K562 (cell line): ENCODE measurements around the gene SOS2. TPM values are rescaled to one million over a fixed set of nuclear protein-coding genes. Genes with fewer than 3 reads are reported as not detected.

Source experiments
- ATAC-seq: fragments of 200-7000 bp; cut with Tn5 transposase; 3 replicates; pipeline ENCODE4 v1.9.1; 2020; ENCODE audit warnings: moderate library complexity
- BruUV-seq: library from RNA; stranded (reverse); fragments of 400-500 nt; replicated peaks from 2 replicates; lab custom pipeline; 2021; lab: Mats Ljungman, UMichigan
- CTCF ChIA-PET: fragments of 300-600 bp; formaldehyde crosslinking; extraction: SDS; loops from one replicate; lab custom pipeline; 2021; ENCODE audit warnings: low intra/inter-chr PET ratio; lab: Yijun Ruan, JAX
- POLR2A ChIA-PET: fragments of 300-600, 350-650 bp; sonication (Branson Sonifier 250); formaldehyde crosslinking; extraction: SDS; loops from one replicate; lab custom pipeline; 2021; ENCODE audit warnings: antibody characterized with exemption, inconsistent platforms; lab: Yijun Ruan, JAX
- DNase-seq, 4 experiments: peaks; one replicate each; pipeline versions ENCODE4 v3.0.0 to v3.0.0-alpha.2; 2011 to 2018; ENCODE audit warnings: low spot score in 3 of 4, mixed read lengths in 3 of 4; ENCODE audit errors: extremely low read depth in 1 of 4
- FAIRE-seq: peaks from 2 replicates; lab custom pipeline; 2011; peaks lifted over from hg19 to GRCh38; lab: Jason Lieb, UNC
- H2AFZ ChIP-seq: 2 replicates; pipeline ENCODE4 v1.6.0; 2011; ENCODE audit warnings: low read depth, low read length, control low read depth, inconsistent platforms
- H3K27ac ChIP-seq: fragments of 200-600 bp; 3 replicates; pipeline ENCODE4 v1.8.0; 2011; ENCODE audit warnings: low read depth, mild to moderate bottlenecking, control low read depth, inconsistent platforms, low read length, moderate library complexity, mixed read lengths; ENCODE audit errors: extremely low read depth
- H3K27me3 ChIP-seq, 2 experiments: fragments of 300-600 bp in 1 of 2; 2 replicates in 1 of 2; 3 replicates in 1 of 2; pipeline versions ENCODE4 v1.6.0 to v1.8.0; 2011; ENCODE audit warnings: inconsistent platforms in 2 of 2, low read length in 2 of 2, mild to moderate bottlenecking in 1 of 2, mixed read lengths in 1 of 2, moderate library complexity in 1 of 2; ENCODE audit not compliant: control insufficient read depth in 2 of 2, insufficient read depth in 2 of 2
- H3K36me3 ChIP-seq: fragments of 300-600 bp; 3 replicates; pipeline ENCODE4 v1.8.0; 2011; ENCODE audit warnings: mild to moderate bottlenecking, low read length, inconsistent platforms; ENCODE audit not compliant: control insufficient read depth, insufficient read depth
- H3K4me1 ChIP-seq, 2 experiments: fragments of 200-600 bp in 1 of 2; replicated peaks in 1 of 2; 2 replicates in 1 of 2; 3 replicates in 1 of 2; pipeline versions ENCODE4 v1.5.1 to v1.8.0; 2011; ENCODE audit warnings: inconsistent platforms in 2 of 2, low read length in 2 of 2, mild to moderate bottlenecking in 1 of 2, mixed read lengths in 1 of 2, moderate library complexity in 1 of 2; ENCODE audit not compliant: control insufficient read depth in 2 of 2, insufficient read depth in 2 of 2
- H3K4me2 ChIP-seq: 2 replicates; pipeline ENCODE4 v1.6.1; 2011; ENCODE audit warnings: low read length, control low read depth, inconsistent platforms, mixed read lengths; ENCODE audit not compliant: insufficient read depth
- H3K4me3 ChIP-seq: fragments of 200-600 bp; sonication (generic), shearing (Covaris generic); 2 replicates; pipeline ENCODE4 v1.5.1; 2016; ENCODE audit warnings: control low read depth, inconsistent platforms
- H3K79me2 ChIP-seq: fragments of 200-600 bp; 3 replicates; pipeline ENCODE4 v1.8.0; 2011; ENCODE audit warnings: low read length, inconsistent platforms; ENCODE audit not compliant: control insufficient read depth, insufficient read depth
- H3K9ac ChIP-seq, 2 experiments: 2 replicates each; pipeline versions ENCODE4 v1.6.0 to v1.6.1; 2011; ENCODE audit warnings: low read depth in 2 of 2, low read length in 2 of 2, control low read depth in 1 of 2, inconsistent platforms in 1 of 2, mild to moderate bottlenecking in 1 of 2, mixed read lengths in 1 of 2; ENCODE audit not compliant: insufficient read depth in 1 of 2
- H3K9me1 ChIP-seq: one replicate; pipeline ENCODE4 v1.6.0; 2011; ENCODE audit warnings: inconsistent platforms, mild to moderate bottlenecking, low read length, moderate library complexity; ENCODE audit not compliant: control insufficient read depth, insufficient read depth
- H3K9me3 ChIP-seq: replicated peaks from 2 replicates; pipeline ENCODE4 v1.5.1; 2011; ENCODE audit warnings: low read depth, low read length, inconsistent platforms; ENCODE audit not compliant: control insufficient read depth, insufficient read depth
- H4K20me1 ChIP-seq: replicated peaks from 2 replicates; pipeline ENCODE4 v1.6.1; 2011; ENCODE audit warnings: low read length, inconsistent platforms, mixed read lengths; ENCODE audit not compliant: control insufficient read depth, insufficient read depth
- CHD1 ChIP-seq: fragments of 200-600 bp; sonication (generic); IDR thresholded peaks from one replicate; pipeline ENCODE4 v1.6.1; 2012; ENCODE audit warnings: mild to moderate bottlenecking, moderate library complexity, low read length, inconsistent platforms
- RBBP5 ChIP-seq: fragments of 200-600 bp; sonication (generic); IDR thresholded peaks from 2 replicates; pipeline ENCODE4 v1.6.1; 2012; ENCODE audit warnings: borderline replicate concordance, mild to moderate bottlenecking, low read length, control low read depth, inconsistent platforms; ENCODE audit not compliant: insufficient read depth, poor library complexity, severe bottlenecking
- SIN3B ChIP-seq: fragments of 450-650 bp; IDR thresholded peaks from 2 replicates; pipeline ENCODE4 v1.6.1; 2017; ENCODE audit warnings: low read depth, mild to moderate bottlenecking, moderate library complexity
- TBP ChIP-seq: optimal IDR thresholded peaks from 2 replicates; pipeline ENCODE3; 2011; ENCODE audit warnings: low read depth, low read length, improper control_type of control experiment
- WGBS: fragments of 100-300 bp; shearing (Covaris generic); methylation state at CpG from one replicate; pipeline ENCODE4 v1.1.6; 2016; ENCODE audit warnings: low coverage, mixed read lengths; ENCODE audit not compliant: insufficient coverage; ENCODE audit errors: missing lambda C conversion rate; 5-methylcytosine and 5-hydroxymethylcytosine counted together
- in situ Hi-C: fragments of 300-500 bp; cut with MboI; formaldehyde crosslinking; loops from 4 replicates; pipeline ENCODE4 v1.15.0; 2018; ENCODE audit warnings: inconsistent platforms, mixed read lengths
- intact Hi-C: fragments of 100-400 bp; cut with micrococcal nuclease; formaldehyde crosslinking; loops from 2 replicates; pipeline ENCODE4 v1.14.2; 2022
- polyA plus RNA-seq, 8 experiments: library from polyadenylated mRNA; depleted of rRNA in 4 of 8; stranded (reverse) in 5 of 8; unstranded in 3 of 8; fragments of >200 nt; fragmentation: Nextera tagmentation in 2 of 8; fragmentation: Illumina TruSeq in 1 of 8; extraction: Ambion mirVana in 2 of 8; extraction: Trizol in 1 of 8; gene quantifications; 2 replicates each; pipeline versions ENCODE4 v1.2.1 to v1.2.3, GENCODE V29; 2011 to 2014; ENCODE audit warnings: inconsistent platforms in 1 of 8, missing spikeins in 1 of 8
- total RNA-seq, 7 experiments: library from RNA; depleted of rRNA in 6 of 7; stranded (reverse); fragments of >200 nt in 6 of 7; fragmentation: Illumina TruSeq in 2 of 7; extraction: Trizol in 2 of 7; gene quantifications; 2 replicates each; pipeline versions ENCODE4 v1.2.1 to v1.2.3, GENCODE V29; 2011 to 2021; ENCODE audit warnings: low replicate concordance in 1 of 7
- TF ChIP-seq, protein P1 (sequence below): fragments of 450-650 bp; IDR thresholded peaks from 2 replicates; pipeline ENCODE4 v1.6.1; 2014; ENCODE audit warnings: low read depth, mild to moderate bottlenecking, moderate library complexity, borderline replicate concordance
- TF ChIP-seq, protein P2 (sequence below): fragments of 450-650 bp; IDR thresholded peaks from 2 replicates; pipeline ENCODE4 v1.6.1; 2016; ENCODE audit warnings: low read depth
- TF ChIP-seq, protein P3 (sequence below): fragments of 200-800 bp; sonication (Bioruptor generic); IDR thresholded peaks from 2 replicates; pipeline ENCODE4 v1.6.1; 2017; ENCODE audit warnings: missing genetic modification characterization, missing compliant biosample characterization

Gene SOS2
- total and polyA plus RNA-seq, 9 of the 15 experiments (the other 6 are each of a cell fraction or from before 2014, with no cell fraction given), result 2.2 to 13.1 (median 10.5) TPM

DNA sequence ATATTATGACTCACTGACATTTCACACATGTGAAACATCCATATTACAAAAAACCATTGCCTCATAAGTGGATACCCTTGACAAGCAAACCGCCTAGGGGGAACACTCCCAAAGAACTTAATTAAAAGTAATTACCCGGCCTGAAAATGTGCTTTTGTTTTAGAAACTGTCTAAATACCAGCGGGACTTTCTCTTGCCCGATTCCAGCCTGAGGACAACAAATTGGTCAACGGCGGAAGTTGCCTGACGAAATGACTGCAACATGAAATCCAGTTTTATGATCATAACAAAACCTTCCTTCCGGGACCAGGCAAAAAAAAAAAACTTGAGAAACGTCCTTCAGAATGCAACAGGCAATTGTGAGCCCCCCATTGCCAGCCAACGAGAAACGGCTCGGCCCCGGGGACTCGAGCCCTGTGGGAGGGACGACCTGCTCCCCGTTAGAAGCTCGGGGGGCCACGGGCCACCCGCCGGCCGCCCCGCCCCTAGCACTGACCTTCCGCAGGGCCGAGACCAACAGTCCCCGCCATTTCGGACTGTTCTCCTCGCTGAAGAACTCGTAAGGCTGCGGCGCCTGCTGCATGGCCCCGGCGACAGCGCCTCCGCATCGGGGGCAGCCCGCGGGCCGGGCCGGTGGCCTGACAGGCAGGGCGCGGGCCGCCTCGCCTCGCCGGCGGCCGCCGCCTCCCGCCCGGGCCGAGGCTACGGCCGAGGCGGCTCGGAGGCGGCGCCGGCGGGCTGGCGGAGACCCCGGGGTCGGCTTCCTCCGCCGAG is 490 bp downstream of the SOS2 start:
- Histone ChIP-seq H2AFZ (peak overlapping the region; percentile 72), H3K27ac (peak overlapping the region; percentile 75), H3K9ac (peak overlapping the region; percentile 85 to 95), H3K9me3 (no peaks in the 10 kb centered on the region), H3K36me3 (0 out of 3 replicates have a peak, but pooled peaks cover 4% of the 10 kb centered on the region), H3K9me1 (no peaks in the 10 kb centered on the region), H4K20me1 (no peaks in the 10 kb centered on the region), H3K4me1 (peaks cover 6 to 11% of the 10 kb centered on the region in 2 experiments; a peak in 4 of 5 replicates), H3K4me2 (peak overlapping the region; percentile 87), H3K4me3 (peak overlapping the region; percentile 83), H3K79me2 (peaks cover 51% of the 10 kb centered on the region), H3K27me3 (no peaks in the 10 kb centered on the region)
- CTCF ChIA-PET, result no interaction called here
- peak; percentile 25 for ATAC-seq
- WGBS, result 0% methylated on average over 39 of the region's 64 CpGs
- intact Hi-C loops (loop anchor here (10.0 kb wide), 2 partner anchors 116 to 366 kb away; partner anchors contain the start of gene VCPKMT), in situ Hi-C loops (no loop called here)
- BruUV-seq, result no TSS peak
- no peak for FAIRE-seq
- POLR2A ChIA-PET, result interaction anchor here (0.9 to 1.3 kb wide), 4 partner anchors 10 to 545 kb away, joined by 3 to 8 read pairs (median 4); no protein-coding TSS in a partner anchor
- DNase-seq, result peak in 2 of 4 experiments; percentile 41 to 51
- TF ChIP-seq, protein P1, sequence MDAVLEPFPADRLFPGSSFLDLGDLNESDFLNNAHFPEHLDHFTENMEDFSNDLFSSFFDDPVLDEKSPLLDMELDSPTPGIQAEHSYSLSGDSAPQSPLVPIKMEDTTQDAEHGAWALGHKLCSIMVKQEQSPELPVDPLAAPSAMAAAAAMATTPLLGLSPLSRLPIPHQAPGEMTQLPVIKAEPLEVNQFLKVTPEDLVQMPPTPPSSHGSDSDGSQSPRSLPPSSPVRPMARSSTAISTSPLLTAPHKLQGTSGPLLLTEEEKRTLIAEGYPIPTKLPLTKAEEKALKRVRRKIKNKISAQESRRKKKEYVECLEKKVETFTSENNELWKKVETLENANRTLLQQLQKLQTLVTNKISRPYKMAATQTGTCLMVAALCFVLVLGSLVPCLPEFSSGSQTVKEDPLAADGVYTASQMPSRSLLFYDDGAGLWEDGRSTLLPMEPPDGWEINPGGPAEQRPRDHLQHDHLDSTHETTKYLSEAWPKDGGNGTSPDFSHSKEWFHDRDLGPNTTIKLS, result no peak
- TF ChIP-seq, protein P2, sequence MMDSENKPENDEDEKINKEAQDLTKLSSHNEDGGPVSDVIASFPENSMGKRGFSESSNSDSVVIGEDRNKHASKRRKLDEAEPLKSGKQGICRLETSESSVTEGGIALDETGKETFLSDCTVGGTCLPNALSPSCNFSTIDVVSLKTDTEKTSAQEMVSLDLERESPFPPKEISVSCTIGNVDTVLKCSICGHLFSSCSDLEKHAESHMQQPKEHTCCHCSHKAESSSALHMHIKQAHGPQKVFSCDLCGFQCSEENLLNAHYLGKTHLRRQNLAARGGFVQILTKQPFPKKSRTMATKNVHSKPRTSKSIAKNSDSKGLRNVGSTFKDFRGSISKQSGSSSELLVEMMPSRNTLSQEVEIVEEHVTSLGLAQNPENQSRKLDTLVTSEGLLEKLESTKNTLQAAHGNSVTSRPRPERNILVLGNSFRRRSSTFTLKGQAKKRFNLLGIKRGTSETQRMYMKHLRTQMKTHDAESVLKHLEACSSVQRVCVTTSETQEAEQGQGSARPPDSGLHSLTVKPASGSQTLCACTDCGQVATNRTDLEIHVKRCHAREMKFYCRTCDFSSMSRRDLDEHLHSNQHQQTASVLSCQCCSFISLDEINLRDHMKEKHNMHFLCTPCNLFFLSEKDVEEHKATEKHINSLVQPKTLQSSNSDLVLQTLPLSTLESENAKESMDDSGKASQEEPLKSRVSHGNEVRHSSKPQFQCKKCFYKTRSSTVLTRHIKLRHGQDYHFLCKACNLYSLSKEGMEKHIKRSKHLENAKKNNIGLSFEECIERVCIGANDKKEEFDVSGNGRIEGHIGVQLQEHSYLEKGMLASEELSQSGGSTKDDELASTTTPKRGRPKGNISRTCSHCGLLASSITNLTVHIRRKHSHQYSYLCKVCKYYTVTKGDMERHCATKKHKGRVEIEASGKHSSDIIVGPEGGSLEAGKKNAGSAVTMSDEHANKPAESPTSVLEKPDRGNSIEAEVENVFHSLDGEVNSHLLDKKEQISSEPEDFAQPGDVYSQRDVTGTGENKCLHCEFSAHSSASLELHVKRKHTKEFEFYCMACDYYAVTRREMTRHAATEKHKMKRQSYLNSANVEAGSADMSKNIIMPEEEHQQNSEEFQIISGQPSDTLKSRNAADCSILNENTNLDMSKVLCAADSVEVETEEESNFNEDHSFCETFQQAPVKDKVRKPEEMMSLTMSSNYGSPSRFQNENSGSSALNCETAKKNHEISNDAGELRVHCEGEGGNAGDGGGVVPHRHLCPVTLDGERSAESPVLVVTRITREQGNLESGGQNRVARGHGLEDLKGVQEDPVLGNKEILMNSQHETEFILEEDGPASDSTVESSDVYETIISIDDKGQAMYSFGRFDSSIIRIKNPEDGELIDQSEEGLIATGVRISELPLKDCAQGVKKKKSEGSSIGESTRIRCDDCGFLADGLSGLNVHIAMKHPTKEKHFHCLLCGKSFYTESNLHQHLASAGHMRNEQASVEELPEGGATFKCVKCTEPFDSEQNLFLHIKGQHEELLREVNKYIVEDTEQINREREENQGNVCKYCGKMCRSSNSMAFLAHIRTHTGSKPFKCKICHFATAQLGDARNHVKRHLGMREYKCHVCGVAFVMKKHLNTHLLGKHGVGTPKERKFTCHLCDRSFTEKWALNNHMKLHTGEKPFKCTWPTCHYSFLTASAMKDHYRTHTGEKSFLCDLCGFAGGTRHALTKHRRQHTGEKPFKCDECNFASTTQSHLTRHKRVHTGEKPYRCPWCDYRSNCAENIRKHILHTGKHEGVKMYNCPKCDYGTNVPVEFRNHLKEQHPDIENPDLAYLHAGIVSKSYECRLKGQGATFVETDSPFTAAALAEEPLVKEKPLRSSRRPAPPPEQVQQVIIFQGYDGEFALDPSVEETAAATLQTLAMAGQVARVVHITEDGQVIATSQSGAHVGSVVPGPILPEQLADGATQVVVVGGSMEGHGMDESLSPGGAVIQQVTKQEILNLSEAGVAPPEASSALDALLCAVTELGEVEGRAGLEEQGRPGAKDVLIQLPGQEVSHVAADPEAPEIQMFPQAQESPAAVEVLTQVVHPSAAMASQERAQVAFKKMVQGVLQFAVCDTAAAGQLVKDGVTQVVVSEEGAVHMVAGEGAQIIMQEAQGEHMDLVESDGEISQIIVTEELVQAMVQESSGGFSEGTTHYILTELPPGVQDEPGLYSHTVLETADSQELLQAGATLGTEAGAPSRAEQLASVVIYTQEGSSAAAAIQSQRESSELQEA, result no peak
- TF ChIP-seq TBP (peak; percentile 5), CHD1 (peak; percentile 49), RBBP5 (peak; percentile 76), SIN3B (0 out of 2 replicates have a peak, but pooled peaks have one; percentile 7)
- TF ChIP-seq, protein P3, sequence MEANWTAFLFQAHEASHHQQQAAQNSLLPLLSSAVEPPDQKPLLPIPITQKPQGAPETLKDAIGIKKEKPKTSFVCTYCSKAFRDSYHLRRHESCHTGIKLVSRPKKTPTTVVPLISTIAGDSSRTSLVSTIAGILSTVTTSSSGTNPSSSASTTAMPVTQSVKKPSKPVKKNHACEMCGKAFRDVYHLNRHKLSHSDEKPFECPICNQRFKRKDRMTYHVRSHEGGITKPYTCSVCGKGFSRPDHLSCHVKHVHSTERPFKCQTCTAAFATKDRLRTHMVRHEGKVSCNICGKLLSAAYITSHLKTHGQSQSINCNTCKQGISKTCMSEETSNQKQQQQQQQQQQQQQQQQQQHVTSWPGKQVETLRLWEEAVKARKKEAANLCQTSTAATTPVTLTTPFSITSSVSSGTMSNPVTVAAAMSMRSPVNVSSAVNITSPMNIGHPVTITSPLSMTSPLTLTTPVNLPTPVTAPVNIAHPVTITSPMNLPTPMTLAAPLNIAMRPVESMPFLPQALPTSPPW, result peak; percentile 60; the same call in 1 of the 2 replicates
